OCI-LY3 (cell line): ENCODE data around the gene LGALS8.

Experiments used
- H2AFZ ChIP-seq: fragments of 200-600, 300-600 bp; shearing (Covaris generic); 2 replicates; pipeline ENCODE4 v1.6.0; 2014; ENCODE audit warnings: antibody characterized with exemption, low read depth, low read length
- H3K27ac ChIP-seq: fragments of 200-600, 300-600 bp; sonication (generic); 2 replicates; pipeline ENCODE4 v1.5.1; 2014; ENCODE audit warnings: mild to moderate bottlenecking, low read length, moderate library complexity, mixed read lengths
- H3K27me3 ChIP-seq: fragments of 200-600, 300-600 bp; sonication (generic); 2 replicates; pipeline ENCODE4 v1.6.1; 2014; ENCODE audit warnings: low read depth, low read length, mixed read lengths
- H3K36me3 ChIP-seq: fragments of 200-600, 300-600 bp; sonication (generic); replicated peaks from 2 replicates; pipeline ENCODE3; 2014; ENCODE audit warnings: low read depth, low read length, mixed read lengths
- H3K4me1 ChIP-seq: fragments of 300-600, 200-600 bp; sonication (generic); 2 replicates; pipeline ENCODE4 v1.6.1; 2014; ENCODE audit warnings: low read length, mixed read lengths
- H3K4me2 ChIP-seq: fragments of 200-600, 300-600 bp; sonication (generic); 2 replicates; pipeline ENCODE4 v1.6.1; 2014; ENCODE audit warnings: low read length, mixed read lengths
- H3K4me3 ChIP-seq: fragments of 300-600, 200-600 bp; sonication (generic); 2 replicates; pipeline ENCODE4 v1.5.1; 2014; ENCODE audit warnings: antibody characterized with exemption, mild to moderate bottlenecking, low read length, moderate library complexity
- H3K79me2 ChIP-seq: fragments of 300-600, 200-600 bp; shearing (Covaris generic); 2 replicates; pipeline ENCODE4 v1.6.1; 2014; ENCODE audit warnings: mild to moderate bottlenecking, low read length, mixed read lengths
- H3K9ac ChIP-seq: fragments of 300-600, 200-600 bp; shearing (Covaris generic); 2 replicates; pipeline ENCODE4 v1.6.0; 2014; ENCODE audit warnings: mild to moderate bottlenecking, low read length, moderate library complexity
- H3K9me3 ChIP-seq: fragments of 200-600, 300-600 bp; shearing (Covaris generic); 2 replicates; pipeline ENCODE4 v1.6.1; 2014; ENCODE audit warnings: low read length, mixed read lengths; ENCODE audit not compliant: insufficient read depth
- H4K20me1 ChIP-seq: fragments of 200-600, 300-600 bp; sonication (generic); 2 replicates; pipeline ENCODE4 v1.6.1; 2016; ENCODE audit warnings: low read length, mixed read lengths; ENCODE audit not compliant: insufficient read depth
- EZH2phosphoT487 ChIP-seq: fragments of 200-600 bp; shearing (Covaris generic); IDR thresholded peaks from 2 replicates; pipeline ENCODE4 v1.6.1; 2018; ENCODE audit warnings: antibody characterized with exemption, mixed run types, low read depth
- TF ChIP-seq, protein P1 (sequence below): fragments of 200-600, 300-600 bp; sonication (generic); IDR thresholded peaks from 2 replicates; pipeline ENCODE4 v1.5.1; 2014; ENCODE audit warnings: antibody characterized with exemption, low read length, low read depth

The LGALS8 gene

DNA sequence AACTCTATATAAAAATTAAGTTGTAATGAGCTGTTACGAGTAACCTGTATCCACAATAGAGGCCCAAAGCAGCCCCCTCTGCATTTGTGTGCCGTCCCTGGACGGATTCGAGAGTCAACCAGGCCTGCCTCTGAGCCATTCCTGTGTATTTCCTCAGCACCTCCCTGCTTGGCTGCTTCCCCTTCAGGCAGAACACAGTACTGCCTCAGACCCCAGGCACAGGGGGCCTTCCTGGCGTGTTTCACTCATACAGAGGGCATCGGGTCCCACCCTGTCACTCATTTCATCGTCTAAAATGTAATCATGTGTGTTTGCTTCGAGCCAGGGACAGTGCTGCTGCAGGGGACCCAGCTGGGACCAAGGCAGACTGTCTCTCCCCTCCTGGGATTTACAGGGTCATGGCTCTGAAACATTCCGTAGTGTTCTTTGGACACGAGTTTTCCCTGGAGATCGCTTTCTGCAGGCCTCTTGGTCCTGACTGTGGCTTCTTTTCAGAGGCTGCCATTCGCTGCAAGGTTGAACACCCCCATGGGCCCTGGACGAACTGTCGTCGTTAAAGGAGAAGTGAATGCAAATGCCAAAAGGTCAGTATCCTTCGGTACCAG is 19.4 kb downstream of the LGALS8 start:
- H3K4me2 ChIP-seq, result no peak overlapping the region
- peaks cover 57% of the 10 kb centered on the region for H3K36me3 ChIP-seq
- H3K9ac ChIP-seq, result no peak overlapping the region
- no peak overlapping the region for H3K27ac ChIP-seq
- H2AFZ ChIP-seq, result no peak overlapping the region
- H3K4me3 ChIP-seq, result no peak overlapping the region
- no peaks in the 10 kb centered on the region for H4K20me1 ChIP-seq
- H3K27me3 ChIP-seq, result no peaks in the 10 kb centered on the region
- no peaks in the 10 kb centered on the region for H3K4me1 ChIP-seq
- no peaks in the 10 kb centered on the region for H3K9me3 ChIP-seq
- TF ChIP-seq, protein P1, sequence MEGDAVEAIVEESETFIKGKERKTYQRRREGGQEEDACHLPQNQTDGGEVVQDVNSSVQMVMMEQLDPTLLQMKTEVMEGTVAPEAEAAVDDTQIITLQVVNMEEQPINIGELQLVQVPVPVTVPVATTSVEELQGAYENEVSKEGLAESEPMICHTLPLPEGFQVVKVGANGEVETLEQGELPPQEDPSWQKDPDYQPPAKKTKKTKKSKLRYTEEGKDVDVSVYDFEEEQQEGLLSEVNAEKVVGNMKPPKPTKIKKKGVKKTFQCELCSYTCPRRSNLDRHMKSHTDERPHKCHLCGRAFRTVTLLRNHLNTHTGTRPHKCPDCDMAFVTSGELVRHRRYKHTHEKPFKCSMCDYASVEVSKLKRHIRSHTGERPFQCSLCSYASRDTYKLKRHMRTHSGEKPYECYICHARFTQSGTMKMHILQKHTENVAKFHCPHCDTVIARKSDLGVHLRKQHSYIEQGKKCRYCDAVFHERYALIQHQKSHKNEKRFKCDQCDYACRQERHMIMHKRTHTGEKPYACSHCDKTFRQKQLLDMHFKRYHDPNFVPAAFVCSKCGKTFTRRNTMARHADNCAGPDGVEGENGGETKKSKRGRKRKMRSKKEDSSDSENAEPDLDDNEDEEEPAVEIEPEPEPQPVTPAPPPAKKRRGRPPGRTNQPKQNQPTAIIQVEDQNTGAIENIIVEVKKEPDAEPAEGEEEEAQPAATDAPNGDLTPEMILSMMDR, result no peak
- TF ChIP-seq EZH2phosphoT487, result no peak
- no peaks in the 10 kb centered on the region for H3K79me2 ChIP-seq

- no peaks in the 10 kb centered on the region for H3K4me1 ChIP-seq
- no peaks in the 10 kb centered on the region for H3K79me2 ChIP-seq
- H3K4me3 ChIP-seq, result no peak overlapping the region
- H4K20me1 ChIP-seq, result peaks cover 4% of the 10 kb centered on the region; the same call in 1 of the 2 replicates
- H3K27ac ChIP-seq, result no peak overlapping the region
- peaks cover 71% of the 10 kb centered on the region for H3K36me3 ChIP-seq
- H3K9ac ChIP-seq, result no peak overlapping the region
- H3K9me3 ChIP-seq, result no peaks in the 10 kb centered on the region
- H3K27me3 ChIP-seq, result no peaks in the 10 kb centered on the region
- TF ChIP-seq, protein P1, result no peak
- no peak for TF ChIP-seq EZH2phosphoT487
- no peak overlapping the region for H2AFZ ChIP-seq
- no peak overlapping the region for H3K4me2 ChIP-seq
Observed at GRCh38 chr1:236545621-236546169, 21.9 kb downstream of the LGALS8 start.

- TF ChIP-seq EZH2phosphoT487, result no peak
- TF ChIP-seq, protein P1, result no peak
- H3K36me3 ChIP-seq, result peaks cover 89% of the 10 kb centered on the region
- H3K9ac ChIP-seq, result no peak overlapping the region
- no peaks in the 10 kb centered on the region for H3K27me3 ChIP-seq
- H3K27ac ChIP-seq, result no peak overlapping the region
- H3K79me2 ChIP-seq, result no peaks in the 10 kb centered on the region
- no peak overlapping the region for H2AFZ ChIP-seq
- H3K4me1 ChIP-seq, result no peaks in the 10 kb centered on the region
- H3K9me3 ChIP-seq, result no peaks in the 10 kb centered on the region
- no peak overlapping the region for H3K4me2 ChIP-seq
- H4K20me1 ChIP-seq, result peaks cover 4% of the 10 kb centered on the region; the same call in 1 of the 2 replicates
- no peak overlapping the region for H3K4me3 ChIP-seq
Observed at GRCh38 chr1:236548452-236548851, 24.7 kb downstream of the LGALS8 start.

GRCh38 chr1:236550961-236551851 is 27.4 kb downstream of the LGALS8 start:
- no peak overlapping the region for H3K4me2 ChIP-seq
- TF ChIP-seq, protein P1, result no peak
- no peak for TF ChIP-seq EZH2phosphoT487
- H3K4me3 ChIP-seq, result no peak overlapping the region
- no peaks in the 10 kb centered on the region for H3K27me3 ChIP-seq
- H4K20me1 ChIP-seq, result peaks cover 4% of the 10 kb centered on the region; the same call in 1 of the 2 replicates
- no peak overlapping the region for H3K27ac ChIP-seq
- no peaks in the 10 kb centered on the region for H3K79me2 ChIP-seq
- no peak overlapping the region for H2AFZ ChIP-seq
- peaks cover 87% of the 10 kb centered on the region for H3K36me3 ChIP-seq
- H3K9ac ChIP-seq, result no peak overlapping the region
- H3K4me1 ChIP-seq, result no peaks in the 10 kb centered on the region
- H3K9me3 ChIP-seq, result no peaks in the 10 kb centered on the region
